RWPE1 (cell line): ENCODE results near the gene ZNF785.

Experiments
- CTCF ChIA-PET: fragments of 350-600 bp; sonication (Branson Sonifier 250); formaldehyde crosslinking; extraction: SDS; loops from one replicate; lab custom pipeline; 2021; lab: Yijun Ruan, JAX
- POLR2A ChIA-PET: fragments of 400-600 bp; formaldehyde crosslinking; extraction: SDS; loops from one replicate; lab custom pipeline; 2020; ENCODE audit warnings: antibody characterized with exemption; ENCODE audit not compliant: low non-redundant PET; lab: Yijun Ruan, JAX
- DNase-seq: peaks from one replicate; pipeline ENCODE4 v3.0.0; 2012; ENCODE audit warnings: low spot score
- H3K27ac ChIP-seq: fragments of 450-650 bp; 2 replicates; pipeline ENCODE4 v1.5.1; 2017
- TF ChIP-seq, protein P1 (sequence below): fragments of 450-650 bp; conservative IDR thresholded peaks from 2 replicates; pipeline ENCODE4 v1.5.1; 2017; ENCODE audit warnings: low read depth, mild to moderate bottlenecking

Gene ZNF785

DNA sequence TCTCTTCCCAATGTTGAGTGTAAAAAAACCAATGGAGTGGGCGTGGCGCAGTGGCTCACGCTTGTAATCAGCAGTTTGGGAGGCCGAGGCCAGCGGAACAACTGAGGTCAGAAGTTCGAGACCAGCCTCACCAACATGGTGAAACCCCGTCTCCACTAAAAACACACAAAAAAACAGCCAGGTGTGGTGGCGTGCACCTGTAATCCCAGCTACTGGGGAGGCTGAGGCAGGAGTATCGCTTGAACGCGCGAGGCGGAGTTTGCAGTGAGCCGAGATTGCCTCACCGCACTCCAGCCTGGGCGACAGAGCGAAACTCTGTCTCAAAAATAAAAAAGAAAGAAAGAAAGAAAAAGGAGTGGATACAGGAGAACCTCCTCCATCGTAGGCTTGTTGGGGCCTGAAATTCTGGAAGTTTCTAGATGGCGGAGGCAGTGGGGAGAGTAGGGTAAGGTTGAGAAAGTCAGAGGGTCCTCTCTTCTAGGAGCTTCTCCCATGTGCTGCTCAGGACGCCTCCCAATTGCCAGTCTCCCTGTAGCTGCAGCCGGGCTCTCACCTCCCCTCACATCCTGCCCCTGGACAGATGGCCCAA lies 26.6 kb downstream of the ZNF785 start:
- DNase-seq: no peak
- CTCF ChIA-PET: interaction anchor here (0.7 to 1.9 kb wide), 3 partner anchors 12 to 109 kb away, joined by 3 to 11 read pairs (median 5); no protein-coding TSS in a partner anchor
- TF ChIP-seq, protein P1, sequence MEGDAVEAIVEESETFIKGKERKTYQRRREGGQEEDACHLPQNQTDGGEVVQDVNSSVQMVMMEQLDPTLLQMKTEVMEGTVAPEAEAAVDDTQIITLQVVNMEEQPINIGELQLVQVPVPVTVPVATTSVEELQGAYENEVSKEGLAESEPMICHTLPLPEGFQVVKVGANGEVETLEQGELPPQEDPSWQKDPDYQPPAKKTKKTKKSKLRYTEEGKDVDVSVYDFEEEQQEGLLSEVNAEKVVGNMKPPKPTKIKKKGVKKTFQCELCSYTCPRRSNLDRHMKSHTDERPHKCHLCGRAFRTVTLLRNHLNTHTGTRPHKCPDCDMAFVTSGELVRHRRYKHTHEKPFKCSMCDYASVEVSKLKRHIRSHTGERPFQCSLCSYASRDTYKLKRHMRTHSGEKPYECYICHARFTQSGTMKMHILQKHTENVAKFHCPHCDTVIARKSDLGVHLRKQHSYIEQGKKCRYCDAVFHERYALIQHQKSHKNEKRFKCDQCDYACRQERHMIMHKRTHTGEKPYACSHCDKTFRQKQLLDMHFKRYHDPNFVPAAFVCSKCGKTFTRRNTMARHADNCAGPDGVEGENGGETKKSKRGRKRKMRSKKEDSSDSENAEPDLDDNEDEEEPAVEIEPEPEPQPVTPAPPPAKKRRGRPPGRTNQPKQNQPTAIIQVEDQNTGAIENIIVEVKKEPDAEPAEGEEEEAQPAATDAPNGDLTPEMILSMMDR: no peak
- POLR2A ChIA-PET: interaction anchor here (1.3 to 1.9 kb wide), 3 partner anchors 23 to 129 kb away, joined by 3 to 7 read pairs (median 5); partner anchors contain the start of gene DCTPP1
- H3K27ac ChIP-seq: peak overlapping the region; percentile 90

DNA sequence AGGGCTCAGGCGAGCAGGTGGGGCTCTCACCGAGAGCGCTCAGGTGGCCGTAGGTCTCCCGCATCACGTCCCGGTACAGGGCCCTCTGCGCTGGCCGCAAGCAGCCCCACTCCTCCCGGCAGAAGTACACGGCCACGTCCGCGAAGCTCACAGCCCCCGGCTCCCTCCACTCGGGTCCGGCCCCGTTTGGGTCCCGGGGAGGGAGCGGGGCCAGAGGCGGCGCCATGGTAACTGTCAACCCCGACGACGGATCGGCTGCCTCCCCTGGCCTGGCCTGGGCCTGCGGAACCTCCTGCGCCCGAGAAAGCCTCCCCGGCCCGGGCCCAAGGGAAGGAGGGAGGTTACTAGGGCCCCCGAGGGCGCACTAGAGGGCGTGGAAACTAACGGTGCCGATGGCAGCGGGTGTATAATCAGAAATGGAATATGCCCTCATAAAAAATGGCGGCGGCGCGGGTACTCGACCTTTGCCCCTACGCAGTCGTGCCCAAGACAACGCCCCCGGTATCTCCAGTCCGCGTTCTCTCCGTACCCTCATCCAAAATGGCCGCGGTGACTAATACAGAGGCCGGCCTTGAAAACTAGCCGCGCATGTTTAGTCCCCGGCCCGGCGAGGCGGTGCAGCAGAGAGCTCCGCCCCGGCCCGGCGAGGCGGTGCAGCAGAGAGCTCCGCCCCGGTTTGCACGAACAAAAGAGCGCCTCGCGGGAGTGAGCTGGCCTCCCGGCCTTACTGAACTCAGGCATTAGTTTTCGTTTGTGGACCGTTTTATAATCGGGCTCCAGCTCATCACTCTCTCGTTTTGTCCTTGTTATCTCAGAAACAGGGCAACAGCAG lies 27.3 kb downstream of the ZNF785 start, which contains the start of gene ZNF764:
ZNF764 (minus strand) TSS at position 418 of the 832 bp plus-strand sequence; CDS start at position 226, 192 bp downstream.
- POLR2A ChIA-PET: interaction anchor here (1.3 to 1.9 kb wide), 3 partner anchors 23 to 128 kb away, joined by 3 to 7 read pairs (median 5); partner anchors contain the start of gene DCTPP1
- peak within 1 kb of the TSS; percentile 90 for H3K27ac ChIP-seq
- CTCF ChIA-PET: interaction anchor here (0.6 to 1.9 kb wide), 7 partner anchors 13 to 128 kb away, joined by 3 to 11 read pairs (median 4); partner anchors contain the start of gene DCTPP1
- peak; percentile 95 for DNase-seq
- TF ChIP-seq, protein P1: no peak

DNA sequence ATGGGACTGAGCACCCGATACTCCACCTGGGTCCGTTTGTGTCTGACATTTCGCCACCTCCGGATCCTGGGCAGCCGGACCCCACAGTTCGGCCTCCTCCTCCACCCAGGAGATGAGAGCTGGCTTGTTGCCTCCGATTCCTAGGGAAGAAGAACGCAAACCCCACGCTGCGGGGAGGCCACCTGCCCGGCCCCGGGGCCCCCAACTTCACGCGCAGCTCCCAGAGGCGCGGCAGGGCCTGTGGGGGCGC lies 27.9 kb downstream of the ZNF785 start:
- CTCF ChIA-PET: interaction anchor here (0.6 to 1.9 kb wide), 6 partner anchors 22 to 466 kb away, joined by 3 to 11 read pairs (median 4); partner anchors contain the start of gene DCTPP1
- POLR2A ChIA-PET: interaction anchor here (0.5 to 1.9 kb wide), 3 partner anchors 22 to 127 kb away, joined by 3 to 7 read pairs (median 4); partner anchors contain the start of gene DCTPP1
- H3K27ac ChIP-seq: peak overlapping the region; percentile 90
- no peak for DNase-seq
- TF ChIP-seq, protein P1: no peak

DNA sequence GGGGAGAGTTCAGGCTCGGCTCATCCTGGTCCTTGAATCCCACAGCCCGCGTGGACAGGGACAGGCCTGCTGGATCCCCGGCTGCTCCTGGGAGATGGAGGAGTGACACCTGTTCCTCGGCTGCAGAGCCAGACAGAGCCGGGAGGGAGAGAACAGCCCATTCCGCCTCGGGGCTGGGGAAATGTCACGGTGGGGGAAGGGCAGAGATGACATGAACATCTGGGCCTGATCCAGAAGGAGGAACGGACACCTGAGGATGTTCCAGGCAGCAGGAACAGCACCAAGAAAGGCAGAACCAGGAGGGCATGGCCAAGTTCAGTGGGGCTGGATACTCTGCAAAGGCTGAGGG lies 29.4 kb downstream of the ZNF785 start:
- CTCF ChIA-PET: no interaction called here

DNA sequence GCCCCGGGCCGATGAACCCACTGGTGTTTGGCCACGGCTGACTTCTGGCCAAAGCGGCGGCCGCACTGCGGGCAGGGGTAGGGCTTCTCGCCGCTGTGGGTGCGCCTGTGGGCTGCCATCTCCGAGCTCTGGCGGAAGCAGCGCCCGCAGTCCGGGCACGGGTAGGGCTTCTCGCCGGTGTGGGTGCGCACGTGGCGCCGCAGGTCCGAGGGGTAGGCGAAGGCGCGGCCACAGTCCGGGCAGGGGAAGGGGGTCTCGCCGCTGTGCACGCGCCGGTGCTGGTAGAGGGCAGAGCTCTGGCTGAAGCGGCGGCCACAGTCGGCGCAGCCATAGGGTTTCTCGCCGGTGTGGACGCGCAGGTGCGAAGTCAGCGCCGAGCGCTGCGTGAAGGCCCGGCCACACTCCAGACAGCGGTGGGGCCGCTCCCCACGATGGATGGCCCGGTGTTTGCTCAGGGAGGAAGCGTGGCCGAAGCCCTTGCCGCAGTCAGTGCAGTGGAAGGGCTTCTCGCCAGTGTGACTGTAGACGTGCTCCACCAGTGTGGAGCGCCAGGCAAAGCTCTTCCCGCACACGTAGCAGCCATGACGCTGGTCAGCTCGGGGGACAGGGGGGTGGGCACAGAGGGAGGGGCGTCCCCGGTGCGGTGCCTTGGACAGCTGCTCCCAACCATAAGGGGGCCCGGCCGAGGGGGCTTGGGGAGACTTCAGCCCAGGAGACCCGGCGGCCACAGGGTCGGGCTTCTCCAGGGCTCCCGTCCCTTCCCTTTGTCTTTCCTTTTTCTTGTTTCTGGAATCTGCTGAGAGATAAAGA lies 30.0 kb downstream of the ZNF785 start:
- H3K27ac ChIP-seq: peak overlapping the region; percentile 90
- POLR2A ChIA-PET: no interaction called here
- DNase-seq: no peak
- TF ChIP-seq, protein P1: no peak
- CTCF ChIA-PET: interaction anchor here (1.1 to 1.3 kb wide), 2 partner anchors 20 to 73 kb away, joined by 3 to 4 read pairs; no protein-coding TSS in a partner anchor

More for the DNA sequence above, 29.4 kb downstream of the ZNF785 start:
- no peak for DNase-seq
- H3K27ac ChIP-seq: peak overlapping the region; percentile 90
- POLR2A ChIA-PET: no interaction called here
- TF ChIP-seq, protein P1: no peak
